H9 (cell line): Measurements from ENCODE around the gene SFMBT2. TPM values are rescaled to one million over a fixed set of nuclear protein-coding genes. Genes with fewer than 3 reads are reported as not detected.

Source experiments
- DNase-seq: peaks from one replicate; pipeline ENCODE4 v3.0.0-alpha.2; 2017
- H2AFZ ChIP-seq: one replicate; pipeline ENCODE4 v1.6.1; 2013; ENCODE audit warnings: mild to moderate bottlenecking, low read length, control low read depth, moderate library complexity
- H2AK5ac ChIP-seq: 2 replicates; pipeline ENCODE4 v1.6.1; 2013; ENCODE audit warnings: low read length, control low read depth, mixed read lengths; ENCODE audit not compliant: insufficient read length
- H2BK120ac ChIP-seq: one replicate; pipeline ENCODE4 v1.6.1; 2013; ENCODE audit warnings: low read depth, mild to moderate bottlenecking, low read length, control low read depth, inconsistent platforms; ENCODE audit not compliant: poor library complexity, severe bottlenecking
- H2BK12ac ChIP-seq: 2 replicates; pipeline ENCODE4 v1.6.1; 2013; ENCODE audit warnings: low read length, control low read depth, mixed read lengths, low read depth; ENCODE audit not compliant: insufficient read length
- H2BK15ac ChIP-seq: 2 replicates; pipeline ENCODE4 v1.6.1; 2013; ENCODE audit warnings: low read depth, low read length, control low read depth
- H2BK20ac ChIP-seq: one replicate; pipeline ENCODE4 v1.6.1; 2013; ENCODE audit warnings: low read depth, mild to moderate bottlenecking, low read length, control low read depth, inconsistent platforms; ENCODE audit not compliant: poor library complexity, severe bottlenecking
- H2BK5ac ChIP-seq: 2 replicates; pipeline ENCODE4 v1.6.1; 2013; ENCODE audit warnings: low read length, control low read depth, mixed read lengths; ENCODE audit not compliant: insufficient read length
- H3K14ac ChIP-seq: 2 replicates; pipeline ENCODE4 v1.6.1; 2013; ENCODE audit warnings: low read length, control low read depth; ENCODE audit not compliant: insufficient read depth
- H3K18ac ChIP-seq: 2 replicates; pipeline ENCODE4 v1.6.1; 2013; ENCODE audit warnings: low read depth, mild to moderate bottlenecking, mixed read lengths, low read length, control low read depth; ENCODE audit not compliant: insufficient read length
- H3K23ac ChIP-seq: 2 replicates; pipeline ENCODE4 v1.6.1; 2013; ENCODE audit warnings: low read length, control low read depth, mixed read lengths, low read depth; ENCODE audit not compliant: insufficient read length
- H3K23me2 ChIP-seq: 2 replicates; pipeline ENCODE4 v1.6.1; 2013; ENCODE audit warnings: low read depth, mild to moderate bottlenecking, mixed read lengths, low read length, control low read depth; ENCODE audit not compliant: insufficient read length, poor library complexity, severe bottlenecking
- H3K27ac ChIP-seq: 2 replicates; pipeline ENCODE4 v1.5.1; 2013; ENCODE audit warnings: low read length, control low read depth, mixed read lengths, low read depth; ENCODE audit not compliant: insufficient read length
- H3K27me3 ChIP-seq: 2 replicates; pipeline ENCODE4 v1.6.1; 2013; ENCODE audit warnings: low read length, control low read depth, inconsistent platforms; ENCODE audit not compliant: insufficient read depth
- H3K4ac ChIP-seq: 2 replicates; pipeline ENCODE4 v1.6.1; 2013; ENCODE audit warnings: low read depth, mild to moderate bottlenecking, control low read depth, inconsistent platforms, low read length, moderate library complexity
- H3K4me1 ChIP-seq: 2 replicates; pipeline ENCODE4 v1.6.1; 2013; ENCODE audit warnings: low read length, control low read depth, inconsistent platforms; ENCODE audit not compliant: insufficient read depth
- H3K4me2 ChIP-seq: 2 replicates; pipeline ENCODE4 v1.6.1; 2013; ENCODE audit warnings: low read length, control low read depth, mixed read lengths; ENCODE audit not compliant: insufficient read length, insufficient read depth
- H3K56ac ChIP-seq: 2 replicates; pipeline ENCODE4 v1.6.1; 2013; ENCODE audit warnings: low read depth, mild to moderate bottlenecking, mixed read lengths, low read length, control low read depth; ENCODE audit not compliant: insufficient read length
- H3K79me1 ChIP-seq: 2 replicates; pipeline ENCODE4 v1.6.1; 2013; ENCODE audit warnings: low read depth, mild to moderate bottlenecking, moderate library complexity, low read length, control low read depth, inconsistent platforms; ENCODE audit not compliant: insufficient read depth, poor library complexity, severe bottlenecking
- H3K79me2 ChIP-seq: 2 replicates; pipeline ENCODE4 v1.6.1; 2013; ENCODE audit warnings: low read length, control low read depth, inconsistent platforms; ENCODE audit not compliant: insufficient read depth
- H3K9ac ChIP-seq: 2 replicates; pipeline ENCODE4 v1.6.1; 2013; ENCODE audit warnings: low read length, control low read depth, mixed read lengths; ENCODE audit not compliant: insufficient read length; ENCODE audit errors: extremely low read depth
- H3K9me3 ChIP-seq: one replicate; pipeline ENCODE4 v1.6.1; 2013; ENCODE audit warnings: low read depth, low read length, inconsistent platforms; ENCODE audit not compliant: control insufficient read depth
- H3T11ph ChIP-seq: one replicate; pipeline ENCODE4 v1.6.1; 2013; ENCODE audit warnings: mild to moderate bottlenecking, low read length, control low read depth, inconsistent platforms
- H4K20me1 ChIP-seq: one replicate; pipeline ENCODE4 v1.6.1; 2013; ENCODE audit not compliant: control insufficient read depth, insufficient read length, insufficient read depth
- H4K5ac ChIP-seq: 2 replicates; pipeline ENCODE4 v1.6.1; 2013; ENCODE audit warnings: low read depth, mild to moderate bottlenecking, mixed read lengths, low read length, control low read depth; ENCODE audit not compliant: insufficient read length
- H4K8ac ChIP-seq: replicated peaks from 2 replicates; pipeline ENCODE4 v1.6.1; 2013; ENCODE audit warnings: low read length, control low read depth, mixed read lengths, low read depth; ENCODE audit not compliant: insufficient read length
- H4K91ac ChIP-seq: 2 replicates; pipeline ENCODE4 v1.6.1; 2013; ENCODE audit warnings: low read depth, mild to moderate bottlenecking, moderate library complexity, mixed read lengths, low read length, control low read depth; ENCODE audit not compliant: insufficient read length
- H3K27ac Mint-ChIP-seq, 3 experiments: 2 replicates in 2 of 3; 3 replicates in 1 of 3; pipeline ENCODE4 v1.8.0; 2020 to 2021; ENCODE audit warnings: mixed read lengths in 3 of 3, mild to moderate bottlenecking in 1 of 3, moderate library complexity in 1 of 3
- H3K27me3 Mint-ChIP-seq: 2 replicates; pipeline ENCODE4 v1.8.0; 2021; ENCODE audit warnings: low read depth, mild to moderate bottlenecking, moderate library complexity, mixed read lengths
- H3K36me3 Mint-ChIP-seq, 3 experiments: 2 replicates in 2 of 3; 3 replicates in 1 of 3; pipeline ENCODE4 v1.8.0; 2020 to 2021; ENCODE audit warnings: low read depth in 3 of 3, mixed read lengths in 3 of 3; ENCODE audit not compliant: insufficient read depth in 1 of 3
- H3K4me1 Mint-ChIP-seq, 2 experiments: 2 replicates each; pipeline ENCODE4 v1.8.0; 2020; ENCODE audit warnings: mixed read lengths in 2 of 2
- H3K4me3 Mint-ChIP-seq, 2 experiments: 2 replicates in 1 of 2; 3 replicates in 1 of 2; pipeline ENCODE4 v1.8.0; 2020 to 2021; ENCODE audit warnings: mild to moderate bottlenecking in 2 of 2, mixed read lengths in 2 of 2, moderate library complexity in 1 of 2
- H3K9me3 Mint-ChIP-seq, 2 experiments: 2 replicates in 1 of 2; 3 replicates in 1 of 2; pipeline ENCODE4 v1.8.0; 2020; ENCODE audit warnings: mild to moderate bottlenecking in 2 of 2, mixed read lengths in 2 of 2, moderate library complexity in 1 of 2
- WGBS: extraction: QIAGEN DNeasy Blood & Tissue Kit; methylation state at CpG from one replicate; pipeline ENCODE4 v1.1.7; 2013; ENCODE audit warnings: missing lambda C conversion rate, low lambda C conversion rate, mixed read lengths; ENCODE audit not compliant: insufficient read length; ENCODE audit errors: extremely low coverage; 5-methylcytosine and 5-hydroxymethylcytosine counted together
- total RNA-seq: library from RNA; stranded (reverse); gene quantifications from 2 replicates; pipeline ENCODE4 v1.2.1, GENCODE V29; 2021
- TF ChIP-seq, protein P1 (sequence below): fragments of 200-600 bp; sonication (generic); conservative IDR thresholded peaks from 3 replicates; pipeline ENCODE4 v1.8.0; 2021; ENCODE audit warnings: antibody characterized with exemption, mild to moderate bottlenecking

The SFMBT2 gene
- total RNA-seq, 1 experiment from 2014 or later: 5.3 TPM

DNA sequence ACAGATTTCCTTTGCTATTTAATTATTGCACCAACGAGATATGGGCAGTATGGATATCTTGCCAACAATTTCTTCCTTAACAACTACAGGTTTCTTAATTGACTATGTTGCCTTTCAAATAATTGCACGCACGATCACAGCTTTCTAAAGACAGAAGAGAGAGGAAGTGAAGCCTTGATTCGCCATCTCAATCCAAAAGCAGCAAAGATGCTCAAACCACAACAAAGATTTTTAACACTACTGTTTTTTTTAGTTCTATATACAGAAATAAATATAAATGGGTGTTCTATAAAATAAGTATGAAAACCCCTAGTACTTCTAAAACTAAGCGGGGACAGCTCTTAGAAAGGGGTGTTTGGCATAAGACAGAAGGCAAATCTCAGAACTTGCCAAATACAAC, 251.3 kb downstream of the SFMBT2 start:
- no peak overlapping the region for H2AFZ ChIP-seq
- no peak overlapping the region for H2AK5ac ChIP-seq
- H3K14ac ChIP-seq: no peak overlapping the region
- no peak overlapping the region for H3K56ac ChIP-seq
- no peak overlapping the region for H3K23ac ChIP-seq
- Mint-ChIP-seq H3K4me1 (no peaks in the 10 kb centered on the region), H3K36me3 (peaks cover 0 to 13% (median 3%) of the 10 kb centered on the region in 3 experiments; a peak in 3 of 7 replicates), H3K9me3 (no peaks in the 10 kb centered on the region), H3K4me3 (no peak overlapping the region), H3K27ac (no peak overlapping the region), H3K27me3 (no peaks in the 10 kb centered on the region)
- H2BK5ac ChIP-seq: no peak overlapping the region
- H3K18ac ChIP-seq: no peak overlapping the region
- no CpG with 5 or more reads among the region's 5 CpGs for WGBS
- no peak overlapping the region for H2BK12ac ChIP-seq
- H3K4me2 ChIP-seq: no peak overlapping the region
- H3K79me1 ChIP-seq: no peaks in the 10 kb centered on the region
- no peak overlapping the region for H2BK120ac ChIP-seq
- H3K9ac ChIP-seq: no peak overlapping the region
- no peak overlapping the region for H4K8ac ChIP-seq
- H4K20me1 ChIP-seq: no peaks in the 10 kb centered on the region
- H3T11ph ChIP-seq: no peak overlapping the region
- H4K5ac ChIP-seq: no peak overlapping the region
- no peaks in the 10 kb centered on the region for H3K23me2 ChIP-seq
- TF ChIP-seq, protein P1, sequence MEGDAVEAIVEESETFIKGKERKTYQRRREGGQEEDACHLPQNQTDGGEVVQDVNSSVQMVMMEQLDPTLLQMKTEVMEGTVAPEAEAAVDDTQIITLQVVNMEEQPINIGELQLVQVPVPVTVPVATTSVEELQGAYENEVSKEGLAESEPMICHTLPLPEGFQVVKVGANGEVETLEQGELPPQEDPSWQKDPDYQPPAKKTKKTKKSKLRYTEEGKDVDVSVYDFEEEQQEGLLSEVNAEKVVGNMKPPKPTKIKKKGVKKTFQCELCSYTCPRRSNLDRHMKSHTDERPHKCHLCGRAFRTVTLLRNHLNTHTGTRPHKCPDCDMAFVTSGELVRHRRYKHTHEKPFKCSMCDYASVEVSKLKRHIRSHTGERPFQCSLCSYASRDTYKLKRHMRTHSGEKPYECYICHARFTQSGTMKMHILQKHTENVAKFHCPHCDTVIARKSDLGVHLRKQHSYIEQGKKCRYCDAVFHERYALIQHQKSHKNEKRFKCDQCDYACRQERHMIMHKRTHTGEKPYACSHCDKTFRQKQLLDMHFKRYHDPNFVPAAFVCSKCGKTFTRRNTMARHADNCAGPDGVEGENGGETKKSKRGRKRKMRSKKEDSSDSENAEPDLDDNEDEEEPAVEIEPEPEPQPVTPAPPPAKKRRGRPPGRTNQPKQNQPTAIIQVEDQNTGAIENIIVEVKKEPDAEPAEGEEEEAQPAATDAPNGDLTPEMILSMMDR: no peak
- H4K91ac ChIP-seq: no peak overlapping the region
- no peak overlapping the region for H2BK15ac ChIP-seq
- H3K4me1 ChIP-seq: no peaks in the 10 kb centered on the region
- no peak overlapping the region for H2BK20ac ChIP-seq
- H3K27me3 ChIP-seq: no peaks in the 10 kb centered on the region
- no peaks in the 10 kb centered on the region for H3K79me2 ChIP-seq
- no peak overlapping the region for H3K4ac ChIP-seq
- no peaks in the 10 kb centered on the region for H3K9me3 ChIP-seq
- DNase-seq: no peak
- no peak overlapping the region for H3K27ac ChIP-seq
